Liver (tissue), 9 donors: Measurements from ENCODE around the gene RASA3. TPM values are rescaled to one million over a fixed set of nuclear protein-coding genes. Genes with fewer than 3 reads are reported as not detected.

ENCODE experiments used
- DNase-seq: peaks from one replicate; pipeline ENCODE4 v3.0.0-alpha.2; 2017; ENCODE audit warnings: low spot score
- H3K27ac ChIP-seq, 2 donors: one replicate each; pipeline ENCODE4 v1.7.0; 2013; ENCODE audit warnings: inconsistent platforms in 2 of 2, low read length in 2 of 2, control low read depth in 1 of 2, low read depth in 1 of 2, mild to moderate bottlenecking in 1 of 2
- H3K27me3 ChIP-seq, 4 donors: one replicate each; pipeline versions ENCODE4 v1.6.1 to v1.7.0; 2013; ENCODE audit warnings: low read length in 3 of 4, inconsistent platforms in 1 of 4, mild to moderate bottlenecking in 1 of 4, moderate library complexity in 1 of 4; ENCODE audit not compliant: control insufficient read depth in 4 of 4, insufficient read depth in 4 of 4
- H3K36me3 ChIP-seq, 4 donors: one replicate each; pipeline versions ENCODE4 v1.6.1 to v1.7.0; 2013; ENCODE audit warnings: low read length in 3 of 4, mild to moderate bottlenecking in 3 of 4, low read depth in 1 of 4, moderate library complexity in 1 of 4; ENCODE audit not compliant: control insufficient read depth in 4 of 4, insufficient read depth in 3 of 4
- H3K4me1 ChIP-seq, 4 donors: one replicate each; pipeline versions ENCODE4 v1.6.1 to v1.7.0; 2013; ENCODE audit warnings: low read length in 3 of 4, mild to moderate bottlenecking in 3 of 4, moderate library complexity in 1 of 4; ENCODE audit not compliant: control insufficient read depth in 4 of 4, insufficient read depth in 4 of 4
- H3K4me3 ChIP-seq, 3 donors: one replicate each; pipeline versions ENCODE4 v1.6.1 to v1.7.0; 2013; ENCODE audit warnings: low read length in 3 of 3, control low read depth in 1 of 3, low read depth in 1 of 3, mild to moderate bottlenecking in 1 of 3
- H3K9ac ChIP-seq, 2 donors: one replicate each; pipeline ENCODE4 v1.7.0; 2013; ENCODE audit warnings: low read length in 2 of 2, mild to moderate bottlenecking in 2 of 2, moderate library complexity in 2 of 2, control low read depth in 1 of 2, low read depth in 1 of 2
- H3K9me3 ChIP-seq, 4 donors: one replicate each; pipeline versions ENCODE4 v1.6.1 to v1.7.0; 2013; ENCODE audit warnings: low read length in 3 of 4; ENCODE audit not compliant: control insufficient read depth in 4 of 4
- EGR1 ChIP-seq, 2 donors: IDR thresholded peaks; 2 replicates each; pipeline ENCODE4 v1.6.1; 2016 to 2018; ENCODE audit warnings: antibody characterized with exemption in 2 of 2, low read depth in 2 of 2
- FOXA1 ChIP-seq: IDR thresholded peaks from 2 replicates; pipeline ENCODE4 v1.6.1; 2016; ENCODE audit warnings: antibody characterized with exemption
- FOXA2 ChIP-seq: IDR thresholded peaks from 2 replicates; pipeline ENCODE4 v1.6.1; 2016; ENCODE audit warnings: antibody characterized with exemption
- GABPA ChIP-seq, 2 donors: IDR thresholded peaks in 1 of 2; conservative IDR thresholded peaks in 1 of 2; 2 replicates each; pipeline ENCODE4 v1.6.1; 2016; ENCODE audit warnings: antibody characterized with exemption in 2 of 2, mild to moderate bottlenecking in 1 of 2, moderate library complexity in 1 of 2
- HNF4A ChIP-seq, 2 donors: conservative IDR thresholded peaks; 2 replicates each; pipeline ENCODE4 v1.6.1; 2016; ENCODE audit warnings: antibody characterized with exemption in 2 of 2, mild to moderate bottlenecking in 2 of 2
- HNF4G ChIP-seq: IDR thresholded peaks from 2 replicates; pipeline ENCODE4 v1.6.1; 2016; ENCODE audit warnings: antibody characterized with exemption
- JUND ChIP-seq, 2 donors: IDR thresholded peaks; 2 replicates each; pipeline ENCODE4 v1.6.1; 2016; ENCODE audit warnings: antibody characterized with exemption in 2 of 2
- NR2F2 ChIP-seq: IDR thresholded peaks from 2 replicates; pipeline ENCODE4 v1.6.1; 2016; ENCODE audit warnings: antibody characterized with exemption
- RAD21 ChIP-seq, 2 donors: IDR thresholded peaks; 2 replicates each; pipeline ENCODE4 v1.6.1; 2016; ENCODE audit warnings: antibody characterized with exemption in 2 of 2, mild to moderate bottlenecking in 2 of 2
- RXRA ChIP-seq, 2 donors: IDR thresholded peaks; 2 replicates each; pipeline ENCODE4 v1.6.1; 2017 to 2018; ENCODE audit warnings: antibody characterized with exemption in 2 of 2, mild to moderate bottlenecking in 1 of 2
- SP1 ChIP-seq: IDR thresholded peaks from 2 replicates; pipeline ENCODE4 v1.6.1; 2018; ENCODE audit warnings: antibody characterized with exemption, mild to moderate bottlenecking
- TAF1 ChIP-seq: conservative IDR thresholded peaks from 2 replicates; pipeline ENCODE4 v1.6.1; 2016; ENCODE audit warnings: antibody characterized with exemption, mild to moderate bottlenecking
- YY1 ChIP-seq: IDR thresholded peaks from 2 replicates; pipeline ENCODE4 v1.6.1; 2016; ENCODE audit warnings: antibody characterized with exemption, mild to moderate bottlenecking
- WGBS: extraction: QIAGEN DNeasy Blood & Tissue Kit; methylation state at CpG from one replicate; pipeline ENCODE4 v1.1.7; 2013; 5-methylcytosine and 5-hydroxymethylcytosine counted together
- polyA plus RNA-seq, 2 donors: library from polyadenylated mRNA; stranded (reverse) in 1 of 2; unstranded in 1 of 2; fragments of 200-250 nt in 1 of 2; fragments of >200 nt in 1 of 2; fragmentation: Nextera tagmentation in 1 of 2; extraction: Ambion mirVana in 1 of 2; gene quantifications; one replicate each; pipeline versions ENCODE4 v1.2.1 to v1.2.3, GENCODE V29; 2013 to 2015
- total RNA-seq, 2 donors: library from RNA; depleted of rRNA; stranded (reverse); fragments of >200 nt; gene quantifications; one replicate each; pipeline ENCODE4 v1.2.3, GENCODE V29; 2014
- TF ChIP-seq, protein P1 (sequence below): IDR thresholded peaks from 2 replicates; pipeline ENCODE4 v1.6.1; 2016; ENCODE audit warnings: antibody characterized with exemption
- TF ChIP-seq, protein P2 (sequence below): IDR thresholded peaks from 2 replicates; pipeline ENCODE4 v1.6.1; 2016; ENCODE audit warnings: antibody characterized with exemption, mild to moderate bottlenecking
- TF ChIP-seq, protein P3 (sequence below): fragments of 150-350 bp; IDR thresholded peaks from 2 replicates; pipeline ENCODE4 v1.5.1; 2017; ENCODE audit warnings: improper control_type of control experiment, low read depth, low read length; ENCODE audit not compliant: missing input control
- TF ChIP-seq, protein P4 (sequence below): IDR thresholded peaks from 2 replicates; pipeline ENCODE4 v1.6.1; 2016; ENCODE audit warnings: antibody characterized with exemption
- TF ChIP-seq, protein P5 (sequence below): IDR thresholded peaks from 2 replicates; pipeline ENCODE4 v1.6.1; 2016; ENCODE audit warnings: antibody characterized with exemption
- donor health status: healthy.
- donor health status: healthy.
- donor health status: healthy.
- donor health status: healthy.
- donor health status: healthy.

The RASA3 gene
- total and polyA plus RNA-seq, 4 donors: 0.64 to 5.9 (median 3.8) TPM

DNA sequence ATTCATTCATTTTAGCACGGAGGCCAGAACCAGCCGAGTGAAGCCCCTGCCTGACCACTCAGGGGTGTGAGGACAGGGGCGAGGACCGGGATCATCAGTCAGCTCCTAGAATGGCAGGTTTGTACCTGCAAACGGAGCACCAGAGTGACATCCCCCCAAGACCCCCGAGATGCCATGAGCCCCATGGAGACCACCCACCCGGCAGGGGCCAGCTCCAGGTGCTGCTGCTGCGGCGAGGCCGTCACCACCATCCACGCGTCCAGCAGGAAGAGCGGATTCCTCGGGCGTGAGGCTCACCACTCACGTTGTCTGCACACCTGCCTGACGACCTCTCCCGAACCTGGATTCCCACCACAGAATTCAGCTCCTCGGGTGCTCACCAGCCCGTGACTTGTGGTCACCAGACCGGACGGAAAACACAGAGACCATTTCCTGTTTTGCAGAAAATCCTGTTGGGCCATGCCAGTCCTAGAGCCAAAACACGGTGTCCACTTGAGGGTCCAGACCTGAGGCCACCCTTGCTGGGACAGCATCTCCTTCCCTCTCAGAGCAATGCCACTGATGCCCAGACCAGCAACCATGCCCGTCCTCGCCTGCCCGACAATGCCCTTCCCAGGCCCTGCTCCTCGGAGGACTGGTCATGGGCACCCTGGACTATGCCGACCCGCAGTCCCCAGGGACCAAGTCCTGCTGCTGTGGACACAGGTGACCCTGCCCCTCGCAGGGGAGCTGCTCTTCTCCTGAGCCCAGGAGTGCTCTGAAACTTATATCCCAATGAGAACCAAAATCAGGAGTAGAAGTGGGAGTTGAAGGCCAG lies 74.2 kb downstream of the RASA3 start:
- DNase-seq: no peak
- TF ChIP-seq HNF4G (no peak), SP1 (no peak), HNF4A (conservative IDR thresholded peaks at IDR 0.05) (no peak), FOXA1 (no peak), GABPA (IDR thresholded peaks at IDR 0.05 in 1 of 2, conservative IDR thresholded peaks at IDR 0.05 in 1 of 2) (no peak), NR2F2 (no peak), FOXA2 (no peak), EGR1 (IDR thresholded peaks at IDR 0.05; ENCODE audit: low read depth in 2 of 2) (no peak), TAF1 (no peak), RAD21 (IDR thresholded peaks at IDR 0.05) (no peak), RXRA (IDR thresholded peaks at IDR 0.05) (no peak), YY1 (no peak), JUND (IDR thresholded peaks at IDR 0.05) (no peak)
- TF ChIP-seq, protein P1, sequence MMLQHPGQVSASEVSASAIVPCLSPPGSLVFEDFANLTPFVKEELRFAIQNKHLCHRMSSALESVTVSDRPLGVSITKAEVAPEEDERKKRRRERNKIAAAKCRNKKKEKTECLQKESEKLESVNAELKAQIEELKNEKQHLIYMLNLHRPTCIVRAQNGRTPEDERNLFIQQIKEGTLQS: no peak
- TF ChIP-seq, protein P2, sequence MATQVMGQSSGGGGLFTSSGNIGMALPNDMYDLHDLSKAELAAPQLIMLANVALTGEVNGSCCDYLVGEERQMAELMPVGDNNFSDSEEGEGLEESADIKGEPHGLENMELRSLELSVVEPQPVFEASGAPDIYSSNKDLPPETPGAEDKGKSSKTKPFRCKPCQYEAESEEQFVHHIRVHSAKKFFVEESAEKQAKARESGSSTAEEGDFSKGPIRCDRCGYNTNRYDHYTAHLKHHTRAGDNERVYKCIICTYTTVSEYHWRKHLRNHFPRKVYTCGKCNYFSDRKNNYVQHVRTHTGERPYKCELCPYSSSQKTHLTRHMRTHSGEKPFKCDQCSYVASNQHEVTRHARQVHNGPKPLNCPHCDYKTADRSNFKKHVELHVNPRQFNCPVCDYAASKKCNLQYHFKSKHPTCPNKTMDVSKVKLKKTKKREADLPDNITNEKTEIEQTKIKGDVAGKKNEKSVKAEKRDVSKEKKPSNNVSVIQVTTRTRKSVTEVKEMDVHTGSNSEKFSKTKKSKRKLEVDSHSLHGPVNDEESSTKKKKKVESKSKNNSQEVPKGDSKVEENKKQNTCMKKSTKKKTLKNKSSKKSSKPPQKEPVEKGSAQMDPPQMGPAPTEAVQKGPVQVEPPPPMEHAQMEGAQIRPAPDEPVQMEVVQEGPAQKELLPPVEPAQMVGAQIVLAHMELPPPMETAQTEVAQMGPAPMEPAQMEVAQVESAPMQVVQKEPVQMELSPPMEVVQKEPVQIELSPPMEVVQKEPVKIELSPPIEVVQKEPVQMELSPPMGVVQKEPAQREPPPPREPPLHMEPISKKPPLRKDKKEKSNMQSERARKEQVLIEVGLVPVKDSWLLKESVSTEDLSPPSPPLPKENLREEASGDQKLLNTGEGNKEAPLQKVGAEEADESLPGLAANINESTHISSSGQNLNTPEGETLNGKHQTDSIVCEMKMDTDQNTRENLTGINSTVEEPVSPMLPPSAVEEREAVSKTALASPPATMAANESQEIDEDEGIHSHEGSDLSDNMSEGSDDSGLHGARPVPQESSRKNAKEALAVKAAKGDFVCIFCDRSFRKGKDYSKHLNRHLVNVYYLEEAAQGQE: no peak
- TF ChIP-seq, protein P3, sequence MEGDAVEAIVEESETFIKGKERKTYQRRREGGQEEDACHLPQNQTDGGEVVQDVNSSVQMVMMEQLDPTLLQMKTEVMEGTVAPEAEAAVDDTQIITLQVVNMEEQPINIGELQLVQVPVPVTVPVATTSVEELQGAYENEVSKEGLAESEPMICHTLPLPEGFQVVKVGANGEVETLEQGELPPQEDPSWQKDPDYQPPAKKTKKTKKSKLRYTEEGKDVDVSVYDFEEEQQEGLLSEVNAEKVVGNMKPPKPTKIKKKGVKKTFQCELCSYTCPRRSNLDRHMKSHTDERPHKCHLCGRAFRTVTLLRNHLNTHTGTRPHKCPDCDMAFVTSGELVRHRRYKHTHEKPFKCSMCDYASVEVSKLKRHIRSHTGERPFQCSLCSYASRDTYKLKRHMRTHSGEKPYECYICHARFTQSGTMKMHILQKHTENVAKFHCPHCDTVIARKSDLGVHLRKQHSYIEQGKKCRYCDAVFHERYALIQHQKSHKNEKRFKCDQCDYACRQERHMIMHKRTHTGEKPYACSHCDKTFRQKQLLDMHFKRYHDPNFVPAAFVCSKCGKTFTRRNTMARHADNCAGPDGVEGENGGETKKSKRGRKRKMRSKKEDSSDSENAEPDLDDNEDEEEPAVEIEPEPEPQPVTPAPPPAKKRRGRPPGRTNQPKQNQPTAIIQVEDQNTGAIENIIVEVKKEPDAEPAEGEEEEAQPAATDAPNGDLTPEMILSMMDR: no peak
- TF ChIP-seq, protein P4, sequence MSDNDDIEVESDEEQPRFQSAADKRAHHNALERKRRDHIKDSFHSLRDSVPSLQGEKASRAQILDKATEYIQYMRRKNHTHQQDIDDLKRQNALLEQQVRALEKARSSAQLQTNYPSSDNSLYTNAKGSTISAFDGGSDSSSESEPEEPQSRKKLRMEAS: no peak
- TF ChIP-seq, protein P5, sequence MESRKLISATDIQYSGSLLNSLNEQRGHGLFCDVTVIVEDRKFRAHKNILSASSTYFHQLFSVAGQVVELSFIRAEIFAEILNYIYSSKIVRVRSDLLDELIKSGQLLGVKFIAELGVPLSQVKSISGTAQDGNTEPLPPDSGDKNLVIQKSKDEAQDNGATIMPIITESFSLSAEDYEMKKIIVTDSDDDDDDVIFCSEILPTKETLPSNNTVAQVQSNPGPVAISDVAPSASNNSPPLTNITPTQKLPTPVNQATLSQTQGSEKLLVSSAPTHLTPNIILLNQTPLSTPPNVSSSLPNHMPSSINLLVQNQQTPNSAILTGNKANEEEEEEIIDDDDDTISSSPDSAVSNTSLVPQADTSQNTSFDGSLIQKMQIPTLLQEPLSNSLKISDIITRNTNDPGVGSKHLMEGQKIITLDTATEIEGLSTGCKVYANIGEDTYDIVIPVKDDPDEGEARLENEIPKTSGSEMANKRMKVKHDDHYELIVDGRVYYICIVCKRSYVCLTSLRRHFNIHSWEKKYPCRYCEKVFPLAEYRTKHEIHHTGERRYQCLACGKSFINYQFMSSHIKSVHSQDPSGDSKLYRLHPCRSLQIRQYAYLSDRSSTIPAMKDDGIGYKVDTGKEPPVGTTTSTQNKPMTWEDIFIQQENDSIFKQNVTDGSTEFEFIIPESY: no peak

More for the DNA sequence above, 74.2 kb downstream of the RASA3 start:
- H3K27ac ChIP-seq: no peak overlapping the region
- no peaks in the 10 kb centered on the region for H3K9me3 ChIP-seq
- peaks cover 0 to 1% (median 0%) of the 10 kb centered on the region in 4 donors for H3K36me3 ChIP-seq
- 86% methylated on average over 30 of the region's 30 CpGs for WGBS
- H3K27me3 ChIP-seq: no peaks in the 10 kb centered on the region
- H3K4me3 ChIP-seq: no peak overlapping the region
- no peak overlapping the region for H3K9ac ChIP-seq
- peaks cover 3 to 16% (median 4%) of the 10 kb centered on the region in 4 donors for H3K4me1 ChIP-seq
